AG09309 (cell line): ENCODE measurements around the gene BAIAP2.

ENCODE experiments used
- DNase-seq: peaks from one replicate; pipeline ENCODE4 v3.0.0-alpha.2; 2010; ENCODE audit warnings: low read depth
- H3K4me3 ChIP-seq: 2 replicates; pipeline ENCODE4 v1.5.1; 2011; ENCODE audit warnings: mild to moderate bottlenecking, low read depth, low read length, moderate library complexity; ENCODE audit not compliant: control insufficient read depth
- TF ChIP-seq, protein P1 (sequence below): IDR thresholded peaks from 2 replicates; pipeline ENCODE4 v1.5.1; 2011; ENCODE audit warnings: mild to moderate bottlenecking, low read depth, low read length, inconsistent platforms; ENCODE audit not compliant: insufficient read depth, control insufficient read depth; ENCODE audit errors: missing control alignments

BAIAP2 gene

DNA sequence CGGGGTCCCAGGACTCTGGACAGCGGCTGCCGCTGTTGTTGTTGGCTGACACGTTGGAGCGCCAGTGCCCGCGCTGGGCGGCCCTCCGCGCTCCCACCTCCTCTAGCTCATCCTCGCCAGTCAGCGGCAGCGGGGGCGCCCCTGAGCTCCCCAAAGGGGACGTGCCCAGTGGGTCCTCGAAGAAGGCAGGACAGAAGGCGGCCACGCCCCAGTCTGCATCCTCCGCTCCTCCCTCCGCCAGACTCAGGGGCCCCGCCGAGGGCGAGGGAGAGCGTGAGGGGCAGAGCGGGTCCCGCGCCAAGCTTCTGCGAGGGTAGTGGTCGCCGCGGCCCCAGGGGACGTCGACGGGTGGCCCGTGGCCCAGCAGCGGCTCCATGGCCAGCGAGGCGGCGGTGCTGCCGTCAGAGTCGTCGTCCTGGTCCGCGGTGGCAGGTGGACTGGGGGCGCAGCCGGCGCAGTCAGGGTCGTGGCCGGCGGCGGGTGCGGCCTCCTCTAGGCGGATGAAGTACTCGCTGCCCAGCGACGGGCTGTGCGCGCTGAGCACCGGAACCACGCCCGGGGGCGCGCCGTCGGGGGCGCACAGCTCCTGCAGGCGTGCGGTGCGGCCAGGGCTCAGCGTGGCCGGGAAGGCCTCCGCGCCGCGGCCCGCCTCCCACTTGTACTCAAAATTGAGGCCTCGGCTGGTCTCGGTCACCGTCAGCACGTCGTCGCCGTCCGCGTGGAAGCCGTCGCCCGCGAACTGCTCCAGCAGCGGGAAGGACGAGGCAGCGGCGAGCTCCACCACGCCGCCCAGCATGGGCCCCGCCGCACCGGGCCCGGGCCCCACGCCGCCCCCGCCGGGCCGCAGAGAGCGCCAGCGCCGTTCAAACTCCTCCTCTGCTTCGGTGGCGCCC lies 87.1 kb downstream of the BAIAP2 start:
- TF ChIP-seq, protein P1, sequence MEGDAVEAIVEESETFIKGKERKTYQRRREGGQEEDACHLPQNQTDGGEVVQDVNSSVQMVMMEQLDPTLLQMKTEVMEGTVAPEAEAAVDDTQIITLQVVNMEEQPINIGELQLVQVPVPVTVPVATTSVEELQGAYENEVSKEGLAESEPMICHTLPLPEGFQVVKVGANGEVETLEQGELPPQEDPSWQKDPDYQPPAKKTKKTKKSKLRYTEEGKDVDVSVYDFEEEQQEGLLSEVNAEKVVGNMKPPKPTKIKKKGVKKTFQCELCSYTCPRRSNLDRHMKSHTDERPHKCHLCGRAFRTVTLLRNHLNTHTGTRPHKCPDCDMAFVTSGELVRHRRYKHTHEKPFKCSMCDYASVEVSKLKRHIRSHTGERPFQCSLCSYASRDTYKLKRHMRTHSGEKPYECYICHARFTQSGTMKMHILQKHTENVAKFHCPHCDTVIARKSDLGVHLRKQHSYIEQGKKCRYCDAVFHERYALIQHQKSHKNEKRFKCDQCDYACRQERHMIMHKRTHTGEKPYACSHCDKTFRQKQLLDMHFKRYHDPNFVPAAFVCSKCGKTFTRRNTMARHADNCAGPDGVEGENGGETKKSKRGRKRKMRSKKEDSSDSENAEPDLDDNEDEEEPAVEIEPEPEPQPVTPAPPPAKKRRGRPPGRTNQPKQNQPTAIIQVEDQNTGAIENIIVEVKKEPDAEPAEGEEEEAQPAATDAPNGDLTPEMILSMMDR: no peak
- no peak overlapping the region for H3K4me3 ChIP-seq
- DNase-seq: no peak

DNA sequence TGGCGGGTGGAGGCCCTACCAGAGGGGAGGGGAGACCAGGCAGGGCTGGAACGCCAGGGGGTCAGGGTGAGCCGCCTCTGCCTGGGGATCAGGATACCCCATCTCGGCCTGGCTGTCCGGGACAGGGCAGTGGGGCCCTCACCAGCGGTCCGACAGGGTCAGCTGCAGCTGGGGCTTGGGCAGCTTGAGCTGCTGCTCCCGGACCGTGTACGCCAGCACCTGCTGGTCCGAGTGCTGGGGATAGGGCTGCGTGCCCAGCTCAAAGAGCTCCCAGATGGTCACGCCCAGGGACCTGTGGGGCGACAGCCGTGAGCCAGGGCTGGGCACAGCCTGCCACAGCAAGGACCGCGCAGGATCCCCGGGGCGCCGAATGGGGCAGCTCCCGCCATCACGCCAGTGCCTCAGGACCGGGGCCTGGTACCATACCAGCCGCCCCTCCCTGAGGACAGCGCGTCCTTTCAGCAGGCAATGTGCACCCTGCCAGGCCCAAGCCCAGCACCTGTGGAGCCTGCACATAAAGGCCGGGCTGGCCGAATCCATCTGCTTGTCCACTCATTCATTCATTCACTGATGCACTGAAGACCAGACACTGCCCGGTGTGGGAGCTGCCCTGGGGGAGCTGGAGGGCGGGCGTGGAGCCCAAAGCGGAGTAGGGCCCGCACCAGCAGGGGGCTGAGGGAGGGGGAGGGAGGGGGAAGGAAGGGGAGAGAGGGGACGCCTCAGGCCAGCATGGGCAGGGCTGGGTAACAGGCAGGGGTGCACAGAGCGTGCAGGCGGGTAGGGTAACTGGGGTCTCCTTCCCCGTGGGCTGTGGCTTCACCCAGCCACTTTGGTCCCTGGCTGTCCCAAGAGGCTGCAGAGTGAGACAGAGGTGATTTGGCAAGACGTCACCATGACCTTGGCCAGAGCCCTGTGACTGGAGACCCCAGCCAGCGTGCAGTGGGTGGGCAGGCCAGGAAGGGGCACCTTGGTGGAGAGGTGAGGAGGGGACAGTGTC lies 88.4 kb downstream of the BAIAP2 start:
- no peak for DNase-seq
- TF ChIP-seq, protein P1: no peak
- no peak overlapping the region for H3K4me3 ChIP-seq

DNA sequence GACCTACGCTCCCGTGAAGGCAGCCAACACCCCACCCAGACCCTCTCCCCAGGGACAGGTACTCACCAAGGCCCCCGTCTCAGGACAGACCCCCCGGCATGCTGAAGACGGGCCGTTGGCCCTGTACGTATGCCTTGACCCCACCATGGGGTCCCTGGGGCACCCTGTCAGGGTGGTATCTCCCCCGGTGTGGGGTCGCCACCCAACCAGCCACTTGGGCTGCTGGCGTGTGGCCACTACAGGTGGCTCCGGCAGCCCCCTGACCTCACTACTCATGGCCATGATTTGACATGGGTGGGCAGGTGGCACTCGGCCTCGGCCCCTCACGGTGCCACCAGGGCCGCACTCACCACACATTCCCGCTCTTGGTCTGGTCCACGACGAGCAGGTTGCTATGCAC lies 89.4 kb downstream of the BAIAP2 start:
- H3K4me3 ChIP-seq: no peak overlapping the region
- DNase-seq: no peak
- TF ChIP-seq, protein P1: no peak

DNA sequence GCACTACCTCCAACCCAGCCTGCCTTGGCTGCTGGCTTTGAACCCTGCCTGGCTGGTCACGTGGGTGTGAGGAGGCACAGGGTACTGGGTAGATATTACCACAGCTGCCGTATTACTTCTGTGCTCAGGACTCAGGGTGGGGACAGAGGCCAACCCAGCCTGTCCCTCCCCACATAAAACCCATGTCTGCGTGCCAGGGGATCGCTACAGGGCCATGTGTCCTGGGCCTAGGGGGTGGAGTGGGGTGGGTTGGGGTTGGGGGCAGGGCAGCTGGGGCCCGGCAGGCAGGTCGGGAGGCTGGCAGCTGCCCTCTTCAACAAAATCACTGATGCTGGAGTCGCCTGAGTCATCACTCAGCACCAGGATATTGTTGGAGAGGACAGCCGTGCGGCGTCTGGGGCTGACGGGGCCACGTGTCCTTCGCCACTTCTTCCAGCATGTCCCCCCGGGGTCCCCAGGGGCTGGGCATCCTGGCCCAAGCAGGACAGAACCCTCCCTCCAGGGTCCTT lies 90.7 kb downstream of the BAIAP2 start:
- TF ChIP-seq, protein P1: no peak
- DNase-seq: no peak
- H3K4me3 ChIP-seq: no peak overlapping the region

DNA sequence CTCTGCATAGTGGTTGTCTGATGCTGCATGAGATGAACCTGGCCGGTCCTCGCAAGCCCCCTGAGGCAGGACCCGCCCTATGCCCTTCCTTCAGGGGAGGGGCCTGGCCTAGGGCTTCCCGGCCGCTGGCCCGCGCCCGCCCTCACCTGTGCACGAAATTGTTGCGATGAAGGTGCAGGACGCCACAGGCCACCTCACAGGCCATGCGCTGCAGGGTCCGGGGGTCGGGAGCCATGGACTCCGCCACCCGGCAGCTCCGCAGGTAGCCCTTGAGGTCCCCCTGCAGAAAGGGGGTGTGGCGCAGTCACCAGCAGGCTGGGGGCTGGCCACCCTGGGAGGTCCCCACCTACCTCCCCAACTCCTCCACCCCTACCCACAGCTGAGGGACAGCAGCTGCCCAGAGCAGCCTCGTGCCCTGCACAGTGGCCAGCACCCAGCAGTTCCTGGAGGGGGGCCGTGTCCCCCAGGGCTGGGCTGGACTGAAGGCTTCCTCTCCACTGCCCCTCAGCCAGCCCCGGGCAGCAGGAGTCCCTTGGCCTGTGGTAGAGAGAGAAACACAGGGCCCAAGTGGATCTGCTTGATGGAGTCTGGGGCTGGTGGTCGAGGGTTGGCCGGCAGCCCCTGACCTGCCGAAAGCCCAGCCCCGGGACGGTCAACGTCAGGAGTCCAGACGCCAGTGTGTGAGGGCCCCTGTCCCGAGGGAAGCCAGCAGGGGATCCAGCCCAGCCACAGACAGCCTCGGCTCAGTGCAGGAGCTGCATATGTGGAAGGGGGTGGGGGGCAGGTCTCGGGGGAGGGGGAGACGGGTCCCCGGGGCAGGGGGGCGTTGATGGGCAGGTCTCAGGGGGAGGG lies 91.6 kb downstream of the BAIAP2 start:
- TF ChIP-seq, protein P1: no peak
- DNase-seq: no peak
- no peak overlapping the region for H3K4me3 ChIP-seq

DNA sequence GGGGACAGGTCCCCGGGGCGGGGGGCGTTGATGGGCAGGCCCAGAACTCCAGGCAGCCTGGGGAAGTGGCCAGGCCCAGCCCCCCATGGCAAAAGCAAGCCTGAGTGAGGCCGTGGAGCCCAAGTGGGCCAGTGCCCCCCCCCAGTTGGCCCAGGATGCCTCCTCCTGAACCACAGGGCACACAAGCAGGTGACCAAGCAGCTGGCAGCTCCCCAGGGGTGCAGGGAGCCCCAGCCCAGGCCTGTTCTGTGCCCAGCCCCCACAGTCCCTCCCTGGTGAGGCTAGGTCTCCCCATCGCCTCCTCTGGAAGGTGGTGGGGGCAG lies 92.1 kb downstream of the BAIAP2 start:
- H3K4me3 ChIP-seq: no peak overlapping the region
- no peak for DNase-seq
- TF ChIP-seq, protein P1: no peak
